GM12878 (cell line): ENCODE results near the gene PTX4. TPM values are rescaled to one million over a fixed set of nuclear protein-coding genes. Genes with fewer than 3 reads are reported as not detected.

ENCODE experiments used
- ATAC-seq: fragments of 200-7000 bp; cut with Tn5 transposase; 3 replicates; pipeline ENCODE4 v1.9.1; 2020; ENCODE audit warnings: mild to moderate bottlenecking, moderate library complexity
- BruUV-seq: library from RNA; stranded (reverse); fragments of 400-500 nt; replicated peaks from 2 replicates; lab custom pipeline; 2021; lab: Mats Ljungman, UMichigan
- CTCF ChIA-PET: fragments of 300-600 bp; sonication (Branson Sonifier 250); formaldehyde crosslinking; extraction: SDS; loops from one replicate; lab custom pipeline; 2021; ENCODE audit warnings: inconsistent platforms; lab: Yijun Ruan, JAX
- POLR2A ChIA-PET: fragments of 350-600 bp; formaldehyde crosslinking; extraction: SDS; loops from one replicate; lab custom pipeline; 2021; ENCODE audit warnings: inconsistent platforms; lab: Charles Lee
- RAD21 ChIA-PET: fragments of 300-600 bp; sonication (Branson Sonifier 250); formaldehyde crosslinking; loops from one replicate; lab custom pipeline; 2023; ENCODE audit warnings: antibody characterized with exemption; ENCODE audit not compliant: unreplicated experiment; lab: Charles Lee
- SMC1A ChIA-PET: fragments of 300-600 bp; sonication (Branson Sonifier 250); formaldehyde crosslinking; loops from one replicate; lab custom pipeline; 2023; ENCODE audit not compliant: unreplicated experiment, uncharacterized antibody; lab: Charles Lee
- DNase-seq: peaks from one replicate; pipeline ENCODE4 v3.0.0-alpha.2; 2011; ENCODE audit warnings: low read depth, low spot score
- FAIRE-seq: peaks from 3 replicates; lab custom pipeline; 2011; peaks lifted over from hg19 to GRCh38; lab: Jason Lieb, UNC
- H2AFZ ChIP-seq: 2 replicates; pipeline ENCODE4 v1.6.0; 2011; ENCODE audit warnings: low read depth, low read length, control low read depth; ENCODE audit not compliant: control insufficient read depth
- H3K27ac ChIP-seq: 2 replicates; pipeline ENCODE4 v1.5.1; 2011; ENCODE audit warnings: control low read depth; ENCODE audit not compliant: control insufficient read depth, insufficient read depth
- H3K27me3 ChIP-seq, 2 experiments: replicated peaks in 1 of 2; 2 replicates each; pipeline versions ENCODE4 v1.6.0 to v1.6.1; 2011; ENCODE audit warnings: low read length in 1 of 2; ENCODE audit not compliant: control insufficient read depth in 2 of 2, insufficient read depth in 2 of 2
- H3K36me3 ChIP-seq, 2 experiments: 2 replicates each; pipeline ENCODE4 v1.5.1; 2011; ENCODE audit warnings: low read length in 1 of 2; ENCODE audit not compliant: control insufficient read depth in 2 of 2, insufficient read depth in 2 of 2
- H3K4me1 ChIP-seq: 2 replicates; pipeline ENCODE4 v1.6.1; 2011; ENCODE audit warnings: mild to moderate bottlenecking, low read length, moderate library complexity, mixed read lengths; ENCODE audit not compliant: control insufficient read depth, insufficient read depth
- H3K4me2 ChIP-seq: 2 replicates; pipeline ENCODE4 v1.6.0; 2011; ENCODE audit warnings: control low read depth; ENCODE audit not compliant: control insufficient read depth, insufficient read depth
- H3K4me3 ChIP-seq: fragments of 200-600 bp; sonication (generic); 2 replicates; pipeline ENCODE4 v1.5.1; 2016
- H3K79me2 ChIP-seq: 2 replicates; pipeline ENCODE4 v1.6.0; 2011; ENCODE audit warnings: low read length; ENCODE audit not compliant: control insufficient read depth, insufficient read depth
- H3K9ac ChIP-seq: 2 replicates; pipeline ENCODE4 v1.8.0; 2011; ENCODE audit warnings: low read length, control low read depth, mixed read lengths; ENCODE audit not compliant: control insufficient read depth, insufficient read depth
- H3K9me3 ChIP-seq: replicated peaks from 3 replicates; pipeline ENCODE4 v1.5.1; 2011; ENCODE audit warnings: mild to moderate bottlenecking, low read length; ENCODE audit not compliant: control insufficient read depth, insufficient read depth
- H4K20me1 ChIP-seq: 2 replicates; pipeline ENCODE4 v1.6.0; 2011; ENCODE audit not compliant: control insufficient read depth, insufficient read depth
- PAX5 ChIP-seq: IDR thresholded peaks from 2 replicates; pipeline ENCODE4 v1.6.1; 2011; ENCODE audit warnings: low read depth, low read length, borderline replicate concordance
- TBL1XR1 ChIP-seq: IDR thresholded peaks from 2 replicates; pipeline ENCODE4 v1.6.1; 2012; ENCODE audit warnings: low read depth, low read length, improper control_type of control experiment
- ZNF384 ChIP-seq: IDR thresholded peaks from 2 replicates; pipeline ENCODE4 v1.6.1; 2012; ENCODE audit warnings: low read depth, mild to moderate bottlenecking, low read length, improper control_type of control experiment, borderline replicate concordance
- ZNF592 ChIP-seq: fragments of 450-650 bp; IDR thresholded peaks from 2 replicates; pipeline ENCODE4 v1.6.1; 2017; ENCODE audit warnings: mild to moderate bottlenecking, moderate library complexity
- WGBS: methylation state at CpG from one replicate; pipeline ENCODE4 v1.1.6; 2016; ENCODE audit warnings: low lambda C conversion rate; ENCODE audit not compliant: insufficient replicate concordance, insufficient coverage; ENCODE audit errors: missing lambda C conversion rate; 5-methylcytosine and 5-hydroxymethylcytosine counted together
- in situ Hi-C: fragments of 300-500 bp; cut with MboI; formaldehyde crosslinking; loops from 9 replicates; pipeline ENCODE4 v1.14.3; 2018; ENCODE audit warnings: mixed read lengths
- intact Hi-C: fragments of 100-400 bp; cut with micrococcal nuclease; formaldehyde crosslinking; loops from one replicate; pipeline ENCODE4 v1.14.2; 2022; ENCODE audit not compliant: unreplicated experiment
- polyA plus RNA-seq, 11 experiments: library from polyadenylated mRNA; depleted of rRNA in 4 of 11; unstranded in 6 of 11; stranded (reverse) in 5 of 11; fragments of >200 nt; fragmentation: Nextera tagmentation in 4 of 11; fragmentation: Illumina TruSeq in 1 of 11; extraction: Ambion mirVana in 4 of 11; extraction: Trizol in 1 of 11; gene quantifications; 1 replicate in 1 of 11; 2 replicates in 10 of 11; pipeline versions ENCODE4 v1.2.1 to v1.2.3, GENCODE V29; 2011 to 2016; ENCODE audit warnings: inconsistent platforms in 2 of 11, missing spikeins in 2 of 11, low read depth in 1 of 11
- total RNA-seq, 4 experiments: library from RNA; depleted of rRNA in 3 of 4; stranded (reverse); fragments of >200 nt in 3 of 4; fragmentation: Illumina TruSeq in 1 of 4; extraction: Trizol in 1 of 4; gene quantifications; 2 replicates each; pipeline versions ENCODE4 v1.2.1 to v1.2.3, GENCODE V29; 2013 to 2021

The PTX4 gene
- total and polyA plus RNA-seq, 10 of the 15 experiments (the other 5 are each of a cell fraction or from before 2014, with no cell fraction given) = not detected

DNA sequence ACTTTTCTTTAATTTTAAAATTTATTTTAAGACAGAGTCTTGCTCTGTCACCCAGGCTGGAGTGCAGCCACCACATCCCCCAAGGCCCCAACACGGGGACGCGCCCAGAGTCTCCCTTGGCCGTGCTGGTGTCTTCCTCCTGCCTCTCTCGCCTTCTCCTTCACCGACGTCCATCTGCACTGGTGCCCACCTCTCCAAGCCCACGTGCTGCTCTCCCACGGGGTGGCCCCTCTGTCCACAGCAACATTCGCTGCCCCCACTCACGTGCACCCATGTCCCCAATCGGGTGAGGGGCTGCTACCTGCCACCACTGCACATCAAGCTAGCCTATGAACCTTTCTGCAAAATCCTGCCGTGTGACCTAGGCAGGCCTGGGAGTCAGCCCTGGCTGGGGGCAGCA, 47.9 kb upstream of the PTX4 start:
- no peak for ATAC-seq
- Histone ChIP-seq H2AFZ (no peak overlapping the region), H3K79me2 (no peaks in the 10 kb centered on the region), H3K4me3 (no peak overlapping the region), H3K9ac (no peak overlapping the region), H3K4me2 (no peak overlapping the region), H3K27me3 (no peaks in the 10 kb centered on the region; a peak in 2 of 4 replicates), H3K36me3 (no peaks in the 10 kb centered on the region), H3K27ac (no peak overlapping the region), H3K4me1 (no peaks in the 10 kb centered on the region), H3K9me3 (no peaks in the 10 kb centered on the region), H4K20me1 (no peaks in the 10 kb centered on the region)
- ChIA-PET POLR2A (no interaction called here), RAD21 (no interaction called here), SMC1A (no interaction called here), CTCF (no interaction called here)
- no peak for DNase-seq
- no peak for FAIRE-seq
- intact Hi-C loops = no loop called here
- BruUV-seq = no TSS peak
- 38% methylated on average over 13 of the region's 13 CpGs for WGBS
- TF ChIP-seq ZNF592 (no peak), ZNF384 (no peak), PAX5 (no peak), TBL1XR1 (no peak)
- in situ Hi-C loops = no loop called here
